Stimulated activated CD8-positive, alpha-beta memory T cell treated with anti-CD3 and anti-CD28 coated beads, Interleukin-15, amount 100 ng/mL, for 48 hours (primary cell): ENCODE data around the gene KRTAP12-3.
"Not testable (repeated sequence)": the region's sequence is repeated elsewhere in the genome, so short reads cannot be mapped to it uniquely, and the experiment has no call there.

Source experiments
- DNase-seq, 2 donors: peaks; one replicate each; pipeline ENCODE4 v3.0.0-alpha.2; 2020; ENCODE audit warnings: low read depth in 2 of 2

The KRTAP12-3 gene

DNA sequence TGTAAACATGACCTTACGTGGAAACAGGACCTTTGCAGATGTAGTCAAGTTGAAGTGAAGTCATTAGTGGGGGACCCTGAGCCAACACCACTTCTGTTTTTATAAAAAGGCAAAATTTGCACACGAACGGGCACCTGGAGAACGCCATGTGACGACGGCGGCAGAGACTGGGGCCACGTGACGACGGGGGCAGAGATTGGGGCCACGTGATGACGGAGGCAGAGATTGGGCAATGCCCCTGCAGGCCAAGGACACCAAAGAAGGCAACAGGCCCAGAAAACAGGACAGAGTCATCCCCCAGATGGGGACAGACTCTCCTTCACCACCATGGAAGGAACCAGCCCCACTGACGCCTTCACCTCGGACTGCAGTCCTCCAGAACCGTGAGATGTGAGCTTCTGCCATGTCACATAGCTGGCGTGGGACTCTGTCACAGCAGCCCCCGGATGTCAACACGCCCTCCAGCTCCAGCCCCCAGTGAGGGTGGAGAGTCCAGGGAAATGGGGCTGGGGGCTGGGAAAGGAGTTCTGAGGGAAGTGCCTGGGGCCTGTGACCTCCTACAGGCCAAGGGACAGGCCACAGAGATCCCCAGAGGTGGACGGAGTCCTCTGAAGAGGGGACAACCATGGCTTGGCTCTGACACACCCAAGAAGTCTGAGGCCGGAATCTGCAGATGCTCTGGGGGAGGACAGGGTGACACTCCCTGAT, 7.3 kb upstream of the KRTAP12-3 start:
- no peak for DNase-seq

DNA sequence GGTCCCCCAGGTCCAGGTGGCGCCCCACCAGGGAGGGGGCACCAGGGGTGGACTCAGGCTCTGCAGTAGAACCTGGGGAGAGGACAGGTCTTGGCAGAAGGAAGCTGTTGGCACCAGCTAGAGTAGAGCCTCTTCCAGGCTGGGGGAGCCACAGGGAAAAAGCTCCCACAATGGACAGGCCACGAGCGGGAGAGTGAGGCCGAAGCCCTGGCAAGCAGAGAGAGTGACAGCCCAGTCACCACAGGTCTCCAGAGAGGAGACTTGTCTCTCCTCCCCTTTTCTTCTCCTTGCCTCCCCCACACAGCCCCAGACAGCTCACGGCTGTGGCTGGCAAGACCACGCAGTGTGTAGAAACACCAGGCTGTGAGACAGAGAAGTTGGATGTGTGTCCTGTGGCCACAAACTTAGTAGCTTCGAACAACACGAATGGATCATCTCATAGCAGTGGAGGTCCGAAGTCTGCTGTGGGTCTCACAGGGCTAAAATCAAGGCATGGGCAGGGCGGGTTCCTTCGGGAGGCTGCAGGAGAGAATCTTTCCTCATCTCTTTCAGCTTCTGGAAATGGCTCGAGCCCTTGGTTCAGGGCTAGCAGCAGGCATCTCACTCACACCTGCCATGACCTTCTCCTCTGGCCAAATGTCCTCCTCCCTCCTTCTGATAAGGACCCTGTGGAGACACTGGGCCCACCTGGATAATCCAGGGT, 6.6 kb upstream of the KRTAP12-3 start:
- no peak for DNase-seq

DNA sequence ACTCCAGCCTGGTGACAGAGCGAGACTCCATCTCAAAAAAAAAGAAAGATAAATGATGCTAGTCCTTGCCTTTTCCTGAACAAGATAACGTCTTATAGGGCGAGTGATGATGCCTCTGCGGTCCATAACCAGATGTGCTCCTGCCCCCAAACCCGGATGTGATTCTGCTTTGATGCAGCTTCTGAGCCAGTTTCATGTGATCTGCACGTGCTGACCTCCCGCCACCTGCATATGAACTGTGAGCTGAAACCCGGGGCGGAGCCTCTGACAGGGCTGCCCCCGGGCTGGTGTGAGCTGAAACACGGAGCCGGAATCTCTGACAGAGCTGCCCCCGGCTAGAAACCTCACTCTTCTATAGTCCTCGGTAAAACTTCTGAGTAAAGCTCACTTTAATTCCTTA, 4.6 kb upstream of the KRTAP12-3 start:
- no peak for DNase-seq

DNA sequence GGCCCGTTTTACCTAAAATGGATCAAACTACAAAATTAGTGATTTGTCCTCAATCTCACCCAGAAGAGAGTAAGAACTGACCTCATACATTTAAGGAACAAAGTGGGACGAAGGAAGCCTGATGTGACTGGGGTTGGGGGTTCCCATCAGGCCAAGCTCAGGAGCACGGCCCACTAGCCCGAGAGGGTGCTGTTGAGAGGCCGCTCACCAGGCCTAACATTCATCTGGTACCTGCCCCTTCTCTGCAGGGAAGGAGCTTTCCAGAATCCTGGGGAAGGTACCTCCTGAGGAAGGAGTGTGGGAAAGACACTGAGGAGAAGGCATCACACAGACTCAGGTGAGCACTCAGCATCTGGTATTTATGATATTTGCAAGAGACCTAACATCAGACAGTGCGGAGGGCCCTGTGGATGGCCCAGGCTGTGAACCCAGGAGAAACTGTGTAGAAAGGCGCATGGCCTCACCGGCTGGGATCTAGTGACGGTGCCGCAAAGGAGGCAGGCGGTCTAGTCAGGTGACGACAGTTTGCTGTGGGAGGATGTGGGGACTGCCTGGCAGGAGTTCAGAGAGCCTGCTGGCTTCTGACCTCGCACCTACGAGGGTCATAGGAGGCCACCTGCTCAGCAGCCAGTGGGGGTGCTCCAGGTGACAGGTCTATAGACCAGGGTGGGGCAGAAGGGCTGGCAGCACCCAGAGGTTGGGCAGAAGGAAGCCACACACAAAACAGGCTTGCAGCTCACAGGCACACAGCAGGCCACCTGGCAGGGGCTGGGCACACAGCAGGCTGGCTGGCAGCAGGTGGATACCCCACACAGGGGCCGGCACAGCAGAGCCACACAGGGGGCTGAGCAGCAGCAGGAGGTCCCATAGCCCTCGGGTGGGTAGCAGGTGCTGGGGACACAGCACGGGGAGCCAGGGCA, 3.8 kb upstream of the KRTAP12-3 start:
- no peak for DNase-seq

DNA sequence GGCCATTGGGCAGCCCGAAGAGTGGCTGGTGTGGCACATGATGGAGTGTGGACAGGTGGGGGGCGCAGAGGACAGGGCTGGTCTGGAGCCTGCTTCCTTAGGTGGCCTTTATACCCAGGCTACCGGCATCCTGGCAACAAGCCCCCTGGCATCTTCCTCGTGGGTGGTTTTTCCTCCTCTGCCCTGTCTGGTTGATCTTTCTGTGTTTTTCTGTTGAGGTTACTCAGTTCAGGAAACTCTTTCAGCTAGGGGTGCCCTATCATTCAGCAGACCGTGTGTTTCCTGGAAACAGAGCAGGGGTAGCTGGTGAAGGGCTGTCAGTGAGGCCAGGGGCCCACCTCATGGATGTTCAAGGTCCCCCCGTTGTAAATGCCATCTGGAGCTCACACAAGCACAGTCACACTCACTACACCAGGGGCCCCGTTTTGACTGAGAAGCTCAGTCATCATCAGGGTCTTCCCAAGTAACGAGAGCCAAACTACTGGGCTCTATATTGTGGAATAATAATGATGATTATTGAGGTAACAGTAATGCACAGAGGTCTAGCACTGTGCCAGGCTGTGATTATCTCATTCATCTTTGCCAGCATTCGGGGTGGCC, 3.1 kb upstream of the KRTAP12-3 start, which contains the start of gene KRTAP12-4:
TSS of gene KRTAP12-4 (minus strand) at position 84 of the 600 bp plus-strand sequence. CDS start at position 39, 45 bp downstream.
- DNase-seq, result no peak

DNA sequence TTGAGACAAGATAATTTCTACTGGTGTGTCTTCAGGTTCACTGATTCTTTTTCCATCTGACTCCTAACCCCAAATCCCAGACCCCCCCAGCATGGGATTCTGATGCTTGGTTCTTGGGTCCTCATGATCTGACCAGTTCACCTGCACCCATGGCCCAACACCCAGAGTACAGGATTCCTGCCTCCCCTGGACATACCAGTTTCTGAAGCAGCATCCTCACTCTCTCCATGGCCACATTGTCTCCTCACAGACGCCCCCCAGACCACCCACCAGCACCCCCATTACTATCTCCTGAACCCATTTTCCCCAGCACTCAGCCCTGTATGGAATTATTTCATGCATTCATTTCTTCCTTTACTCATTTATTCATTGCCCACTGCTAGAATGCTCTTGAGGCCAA, 864 bp upstream of the KRTAP12-3 start:
- DNase-seq, result no peak

DNA sequence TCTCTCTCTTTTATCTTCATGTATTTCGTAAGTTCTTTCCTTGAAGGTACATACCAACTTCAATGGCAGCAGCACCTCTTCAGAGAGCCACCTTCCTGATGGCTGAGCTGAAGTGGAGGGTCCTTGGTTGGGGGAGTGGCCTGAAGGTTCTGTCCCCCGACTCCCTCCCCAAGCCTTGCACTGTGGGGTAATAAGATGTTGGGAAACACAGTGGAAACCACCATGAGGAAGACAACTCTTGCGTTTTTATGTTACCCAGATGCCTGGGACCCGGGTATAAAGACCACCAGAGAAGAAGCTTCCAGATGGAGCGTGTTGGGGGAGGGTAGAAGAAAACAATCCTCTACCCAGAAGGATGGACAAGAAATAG, 794 bp downstream of the KRTAP12-3 start:
- DNase-seq, result no peak

DNA sequence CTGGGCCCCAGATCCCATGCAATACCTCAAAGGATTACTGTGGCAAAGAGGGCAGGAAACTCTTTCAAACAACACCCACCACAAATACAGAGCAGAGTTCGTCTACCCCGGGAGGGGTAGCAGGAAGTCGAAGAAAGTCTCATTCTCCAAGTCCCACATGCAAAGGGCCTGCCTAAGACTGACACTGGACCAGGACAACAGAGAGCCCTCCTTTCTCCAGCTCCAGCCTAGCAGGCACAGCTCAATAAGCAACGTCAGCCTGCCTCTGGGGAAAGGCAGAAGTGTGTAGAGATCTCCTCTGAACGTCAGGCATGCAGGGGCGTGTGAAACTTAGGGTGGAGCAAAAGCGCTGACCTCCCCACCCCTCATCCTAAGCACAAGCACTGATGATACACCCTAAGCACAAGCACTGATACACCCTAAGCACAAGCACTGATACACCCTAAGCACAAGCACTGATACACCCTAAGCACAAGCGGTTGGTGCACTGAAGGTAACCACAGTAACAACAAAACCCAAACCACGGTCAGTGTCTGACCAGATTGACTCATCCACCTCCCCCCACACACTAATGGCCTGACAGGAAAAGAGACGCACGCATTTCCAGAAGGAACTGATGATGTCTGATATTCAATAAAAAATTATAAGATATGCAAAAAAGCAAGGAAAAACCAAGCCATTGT, 1.3 kb downstream of the KRTAP12-3 start:
- DNase-seq, result no peak

DNA sequence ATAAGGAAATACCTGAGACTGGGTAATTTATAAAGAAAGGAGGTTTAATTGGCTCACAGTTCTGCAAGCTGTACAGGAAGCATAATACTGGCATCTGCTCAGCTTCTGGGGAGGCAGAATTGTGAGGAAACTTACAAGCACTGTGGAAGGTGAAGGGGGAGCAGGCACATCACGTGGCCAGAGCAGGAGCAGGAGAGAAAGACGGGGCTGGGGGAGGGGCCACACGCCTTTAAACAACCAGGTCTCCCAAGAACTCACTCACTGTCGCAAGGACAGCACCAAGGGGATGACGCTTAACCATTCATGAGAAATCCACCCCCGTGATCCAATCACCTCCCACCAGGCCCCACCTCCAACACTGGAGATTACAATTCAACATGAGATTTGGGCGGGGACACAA, 3.8 kb downstream of the KRTAP12-3 start:
- DNase-seq, result not testable (repeated sequence)

DNA sequence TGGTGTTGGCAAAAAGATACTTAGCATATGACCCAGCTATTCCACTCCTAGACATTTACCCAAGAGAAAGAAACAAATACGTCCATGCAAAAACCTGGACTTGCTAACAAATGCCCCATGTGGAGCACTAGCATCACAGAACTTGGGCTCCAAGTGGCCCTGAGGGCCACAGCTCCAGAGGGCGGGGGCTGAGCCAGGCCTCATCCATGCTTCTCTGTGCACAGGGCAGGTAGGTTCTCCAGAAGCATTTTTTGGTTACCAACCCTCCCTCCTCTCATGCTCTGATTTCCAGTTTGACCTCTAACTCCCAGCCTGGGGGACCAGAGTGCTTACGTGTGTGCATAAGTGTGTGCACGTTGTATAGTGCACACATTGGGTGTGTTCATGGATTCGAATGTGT, 7.0 kb downstream of the KRTAP12-3 start:
- no peak for DNase-seq

DNA sequence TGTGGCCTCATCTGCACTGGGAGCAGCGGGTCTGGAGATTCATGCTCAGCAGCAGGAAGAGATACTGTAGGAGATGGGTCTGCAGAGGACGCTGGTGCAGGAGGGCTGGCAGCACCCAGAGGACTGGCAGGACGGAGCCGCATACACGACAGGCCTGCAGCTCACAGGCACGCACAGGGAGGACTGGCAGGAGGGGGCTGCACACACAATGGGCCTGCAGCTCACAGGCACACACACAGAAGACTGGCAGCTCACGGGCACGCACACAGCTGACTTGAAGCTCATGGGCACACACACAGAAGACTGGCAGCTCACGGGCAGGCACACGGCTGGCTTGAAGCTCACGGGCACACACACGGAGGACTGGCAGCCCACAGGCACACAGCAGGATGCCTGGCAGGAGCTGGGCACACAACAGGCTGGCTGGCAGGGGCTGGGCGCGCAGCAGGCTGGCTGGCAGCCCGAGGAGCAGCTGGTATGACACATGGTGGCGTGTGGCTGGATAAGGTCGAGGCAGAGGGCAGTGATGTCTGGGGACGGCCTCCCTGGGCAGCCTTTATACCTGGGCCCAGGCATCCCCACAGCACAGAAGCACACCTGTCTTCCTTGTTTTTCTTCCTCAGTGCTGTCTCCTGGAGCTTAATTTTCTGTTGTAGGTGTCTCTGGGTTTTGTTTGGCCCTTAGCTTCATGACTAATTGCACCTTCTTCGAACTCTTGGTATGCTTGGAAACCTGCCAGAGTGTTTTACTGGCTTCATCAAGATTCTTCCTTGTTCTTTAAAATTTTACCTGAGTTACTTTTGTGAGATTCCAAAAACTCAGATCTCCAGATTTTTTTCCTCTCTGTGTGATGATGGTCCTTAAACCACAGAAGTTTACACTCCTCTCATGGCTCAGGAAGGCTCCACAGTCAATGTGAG, 8.9 kb downstream of the KRTAP12-3 start, which contains the start of gene KRTAP12-2:
TSS of gene KRTAP12-2 (minus strand) at position 527 of the 920 bp plus-strand sequence. CDS start at position 486, 41 bp downstream.
- DNase-seq, result no peak

DNA sequence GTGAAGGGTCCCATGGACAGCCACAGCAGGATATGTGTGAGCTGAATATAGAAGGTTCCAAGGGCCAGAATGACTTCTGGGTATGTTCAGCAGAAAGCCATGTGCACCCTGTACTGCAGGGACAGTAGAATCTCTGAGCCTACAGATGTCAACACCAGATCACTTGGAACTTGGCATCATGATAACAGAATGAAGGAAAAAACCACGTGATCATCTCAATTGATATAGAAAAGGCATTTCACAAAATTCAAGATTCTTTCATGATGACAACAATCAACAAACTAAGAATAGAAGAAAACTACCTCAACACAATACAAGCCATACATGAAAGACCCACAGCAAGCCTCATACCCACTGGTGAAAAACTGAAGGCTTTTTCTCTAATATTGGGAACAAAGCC, 9.9 kb downstream of the KRTAP12-3 start:
- no peak for DNase-seq

DNA sequence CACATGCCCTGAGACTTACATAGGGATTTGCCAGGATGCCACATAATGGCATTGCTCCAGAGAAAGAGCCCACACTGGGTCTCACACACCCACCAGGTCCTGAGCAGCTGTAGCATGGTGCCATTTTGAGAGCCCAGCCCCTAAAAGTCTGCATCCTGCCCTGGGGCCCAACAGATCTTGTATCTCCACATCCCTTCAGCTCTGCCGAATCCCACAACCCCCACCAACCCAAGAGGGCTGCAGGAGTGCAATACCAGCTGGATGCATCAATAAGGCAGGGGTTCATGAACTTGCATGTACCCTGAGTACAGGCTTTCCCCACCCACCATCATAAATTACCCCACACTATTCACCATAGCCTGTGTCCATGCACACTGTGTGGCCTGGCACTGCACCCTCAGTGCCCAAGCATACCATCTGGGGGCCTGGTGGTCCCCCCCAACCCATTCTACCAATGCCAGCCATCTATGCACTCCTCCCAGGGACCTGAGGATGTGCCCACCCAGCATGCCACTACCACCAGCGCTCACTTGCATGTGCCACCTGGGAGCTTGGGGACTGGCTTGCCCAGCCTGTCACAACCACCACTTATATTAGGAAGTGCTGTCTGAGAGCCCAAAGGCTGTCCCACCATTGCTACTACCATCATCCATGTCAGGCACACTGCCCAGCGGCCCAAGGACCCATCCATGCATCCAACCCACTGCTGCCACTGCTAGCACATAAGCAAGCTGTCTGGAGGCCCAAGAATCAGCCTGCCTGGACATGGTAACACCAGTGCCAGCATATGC, 13.1 kb downstream of the KRTAP12-3 start:
- DNase-seq, result no peak

DNA sequence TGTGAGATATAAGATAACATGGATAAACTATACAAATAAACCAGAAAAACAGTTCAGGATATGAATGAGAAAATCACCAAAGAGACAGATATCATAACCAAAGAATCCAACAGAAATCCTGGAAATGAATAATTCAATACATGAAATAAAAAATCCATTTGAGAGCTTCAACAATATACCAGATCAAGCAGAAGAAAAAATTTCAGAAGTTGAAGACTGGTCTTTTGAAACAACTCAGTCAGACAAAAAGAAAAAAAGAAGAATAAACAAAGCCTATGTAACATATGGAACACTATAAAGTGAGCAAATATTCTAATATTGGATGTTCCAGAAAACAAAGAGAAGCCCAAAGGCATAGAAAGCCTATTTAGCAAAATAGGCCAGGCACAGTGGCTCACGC, 14.2 kb downstream of the KRTAP12-3 start:
- no peak for DNase-seq

DNA sequence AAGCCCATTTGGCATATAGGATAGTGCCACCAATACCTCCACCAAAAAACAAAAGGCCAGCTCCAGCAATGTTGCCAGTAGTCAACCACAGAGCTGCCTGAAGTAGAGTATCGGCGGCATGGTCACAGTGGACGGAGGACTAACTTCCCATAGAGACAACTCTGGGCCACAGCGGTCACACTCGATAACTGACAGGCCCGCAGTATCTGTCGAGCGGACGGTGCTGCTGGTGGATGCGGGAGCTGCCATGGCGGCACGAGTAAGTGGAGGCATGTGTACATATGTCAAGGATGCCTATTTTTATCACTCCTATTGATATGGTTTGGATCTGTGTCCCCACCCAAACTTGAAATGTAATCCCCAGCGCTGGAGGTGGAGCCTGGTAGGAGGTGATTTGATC, 20.1 kb downstream of the KRTAP12-3 start:
- DNase-seq, result no peak

DNA sequence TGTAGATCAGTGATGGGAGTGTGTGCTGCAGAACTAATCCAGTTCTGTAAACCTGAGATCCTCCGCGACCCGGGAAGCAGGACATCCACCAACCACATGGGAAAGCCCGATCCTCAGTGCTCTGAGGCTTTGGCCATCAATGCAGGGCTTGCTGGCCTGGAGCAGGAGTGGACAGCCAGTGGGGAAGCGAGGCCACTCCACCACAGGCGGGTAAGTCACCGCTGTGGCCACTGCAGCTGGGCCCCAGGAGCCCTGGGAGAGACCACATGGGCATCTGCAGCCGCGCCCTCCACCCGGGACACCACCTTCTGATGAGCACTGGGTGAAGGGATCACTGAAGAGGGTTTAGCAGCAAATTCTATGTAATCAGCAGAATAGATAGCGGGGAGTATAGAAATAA, 23.4 kb downstream of the KRTAP12-3 start:
- no peak for DNase-seq

DNA sequence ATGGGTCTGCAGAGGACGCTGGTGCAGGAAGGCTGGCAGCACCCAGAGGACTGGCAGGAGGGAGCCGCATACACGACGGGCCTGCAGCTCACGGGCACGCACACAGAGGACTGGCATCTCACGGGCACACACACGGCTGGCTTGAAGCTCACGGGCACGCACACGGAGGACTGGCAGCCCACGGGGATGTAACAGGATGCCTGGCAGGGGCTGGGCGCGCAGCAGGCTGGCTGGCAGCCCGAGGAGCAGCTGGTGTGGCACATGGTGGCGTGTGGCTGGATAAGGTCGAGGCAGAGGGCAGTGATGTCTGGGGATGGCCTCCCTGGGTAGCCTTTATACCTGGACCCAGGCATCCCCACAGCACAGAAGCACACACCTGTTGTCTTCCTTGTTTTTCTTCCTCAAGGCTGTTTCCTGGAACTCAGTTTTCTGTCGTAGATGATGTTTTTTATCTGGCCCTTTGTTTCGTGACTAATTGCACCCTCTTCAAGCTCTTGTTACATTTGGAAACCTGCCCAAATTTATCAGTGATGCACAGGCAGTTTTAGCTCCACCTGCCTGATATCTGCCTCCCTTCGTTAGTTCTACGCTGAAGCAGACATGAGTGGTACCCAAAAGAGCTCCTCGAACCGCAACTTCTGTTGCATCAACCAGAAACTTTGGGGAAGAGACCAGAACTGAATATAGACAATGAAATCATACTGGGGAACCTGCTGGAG, 24.3 kb downstream of the KRTAP12-3 start, which contains the start of gene KRTAP12-1:
TSS of gene KRTAP12-1 (minus strand) at position 303 of the 719 bp plus-strand sequence. CDS start at position 263, 40 bp downstream.
- DNase-seq, result no peak

DNA sequence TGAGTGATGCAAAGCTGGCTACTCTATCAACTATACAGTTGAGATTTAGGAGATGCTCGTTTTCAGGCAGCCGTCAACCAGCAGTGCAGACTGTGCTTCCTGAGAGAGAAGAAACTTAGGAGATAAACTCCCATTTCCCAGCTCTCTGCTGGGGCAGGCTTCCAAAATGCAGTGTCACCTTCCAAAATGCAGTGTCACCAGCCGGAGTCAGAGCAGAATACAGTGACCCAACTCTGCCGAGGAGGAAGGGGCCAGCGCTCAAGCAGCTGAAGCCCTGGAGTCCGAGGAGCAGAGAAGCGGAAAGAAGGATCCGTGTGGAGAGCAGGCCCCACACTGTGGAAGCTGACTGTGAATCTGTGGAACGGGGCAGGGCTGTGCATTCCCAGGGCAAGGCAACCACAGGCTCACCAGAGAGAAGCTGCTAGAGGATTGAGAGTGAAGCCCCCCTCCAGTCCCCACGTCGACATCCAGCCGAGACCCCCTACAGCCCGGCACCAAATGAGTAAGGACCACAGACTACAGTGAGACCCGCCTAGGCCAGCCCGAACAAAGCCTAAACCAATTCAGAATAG, 24.9 kb downstream of the KRTAP12-3 start:
- no peak for DNase-seq
